Measurements from ENCODE around the gene FAM43A.

DNA sequence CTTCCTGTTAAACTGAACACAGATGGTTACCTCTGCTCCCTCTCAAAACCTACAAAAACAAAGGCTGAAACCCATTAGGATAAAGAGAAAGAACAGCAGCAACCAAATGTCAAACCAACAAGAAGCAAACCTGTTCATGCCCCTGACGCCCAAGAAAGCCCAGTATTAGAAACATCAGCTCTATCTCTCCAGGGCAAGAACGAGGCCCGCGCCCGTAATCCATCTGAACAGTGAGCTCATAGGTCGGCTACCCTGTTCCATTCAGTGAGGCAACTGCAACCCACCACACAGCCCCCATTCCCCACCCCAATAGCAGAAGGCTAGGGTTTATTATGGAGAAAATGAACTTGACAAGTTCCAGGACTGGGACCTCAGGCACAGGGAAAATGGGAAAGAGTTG is 23.7 kb upstream of the FAM43A start:
- TF ChIP-seq, protein P1, sequence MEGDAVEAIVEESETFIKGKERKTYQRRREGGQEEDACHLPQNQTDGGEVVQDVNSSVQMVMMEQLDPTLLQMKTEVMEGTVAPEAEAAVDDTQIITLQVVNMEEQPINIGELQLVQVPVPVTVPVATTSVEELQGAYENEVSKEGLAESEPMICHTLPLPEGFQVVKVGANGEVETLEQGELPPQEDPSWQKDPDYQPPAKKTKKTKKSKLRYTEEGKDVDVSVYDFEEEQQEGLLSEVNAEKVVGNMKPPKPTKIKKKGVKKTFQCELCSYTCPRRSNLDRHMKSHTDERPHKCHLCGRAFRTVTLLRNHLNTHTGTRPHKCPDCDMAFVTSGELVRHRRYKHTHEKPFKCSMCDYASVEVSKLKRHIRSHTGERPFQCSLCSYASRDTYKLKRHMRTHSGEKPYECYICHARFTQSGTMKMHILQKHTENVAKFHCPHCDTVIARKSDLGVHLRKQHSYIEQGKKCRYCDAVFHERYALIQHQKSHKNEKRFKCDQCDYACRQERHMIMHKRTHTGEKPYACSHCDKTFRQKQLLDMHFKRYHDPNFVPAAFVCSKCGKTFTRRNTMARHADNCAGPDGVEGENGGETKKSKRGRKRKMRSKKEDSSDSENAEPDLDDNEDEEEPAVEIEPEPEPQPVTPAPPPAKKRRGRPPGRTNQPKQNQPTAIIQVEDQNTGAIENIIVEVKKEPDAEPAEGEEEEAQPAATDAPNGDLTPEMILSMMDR (IDR thresholded peaks at IDR 0.05): no peak
- TF ChIP-seq POLR2A (IDR thresholded peaks at IDR 0.05; ENCODE audit: low read depth) (no peak), POLR2AphosphoS5 (IDR thresholded peaks at IDR 0.05) (no peak)
